BE2C (cell line): ENCODE measurements around the gene MGAT5.

ENCODE experiments used
- DNase-seq: peaks from one replicate; pipeline ENCODE4 v3.0.0-alpha.2; 2020
- H3K27me3 ChIP-seq: fragments of 250-450 bp; sonication (Bioruptor Pico); 2 replicates; pipeline ENCODE4 v1.5.1; 2020; ENCODE audit warnings: mild to moderate bottlenecking
- H3K36me3 ChIP-seq: fragments of 250-450 bp; sonication (Bioruptor Pico); 2 replicates; pipeline ENCODE4 v1.5.1; 2020; ENCODE audit warnings: mild to moderate bottlenecking
- H3K4me1 ChIP-seq: fragments of 250-450 bp; sonication (Bioruptor Pico); 2 replicates; pipeline ENCODE4 v1.5.1; 2020
- H3K4me3 ChIP-seq: 2 replicates; pipeline ENCODE4 v1.5.1; 2011; ENCODE audit warnings: low read depth, low read length
- H3K9me3 ChIP-seq: fragments of 250-450 bp; sonication (Bioruptor Pico); 2 replicates; pipeline ENCODE4 v1.5.1; 2020
- CTCF ChIP-seq: IDR thresholded peaks from 2 replicates; pipeline ENCODE4 v1.5.1; 2012; ENCODE audit warnings: mild to moderate bottlenecking, low read depth, low read length

MGAT5 gene

DNA sequence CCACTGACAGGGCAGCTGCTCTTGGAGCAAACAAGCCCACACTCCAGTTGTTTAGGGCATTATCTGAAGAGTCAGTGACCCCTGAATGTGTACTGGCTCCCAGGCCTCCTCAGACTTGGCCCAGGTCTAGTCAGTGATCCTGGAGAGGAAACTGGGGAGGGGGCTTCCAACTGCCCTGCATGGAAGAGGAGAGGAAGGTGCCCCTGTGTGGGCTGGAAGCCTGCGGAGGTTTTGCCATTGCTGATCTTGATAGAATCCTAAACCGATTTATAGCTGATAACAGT, 197.4 kb downstream of the MGAT5 start:
- no peak for TF ChIP-seq CTCF
- no peaks in the 10 kb centered on the region for H3K36me3 ChIP-seq
- no peak overlapping the region for H3K4me3 ChIP-seq
- no peaks in the 10 kb centered on the region for H3K4me1 ChIP-seq
- no peak for DNase-seq
- no peaks in the 10 kb centered on the region for H3K9me3 ChIP-seq
- H3K27me3 ChIP-seq: no peaks in the 10 kb centered on the region

GRCh38 chr2:134452042-134452733, 198.3 kb downstream of the MGAT5 start:
- TF ChIP-seq CTCF: no peak
- no peaks in the 10 kb centered on the region for H3K9me3 ChIP-seq
- H3K36me3 ChIP-seq: no peaks in the 10 kb centered on the region

GRCh38 chr2:134453476-134453875, 199.6 kb downstream of the MGAT5 start:
- no peaks in the 10 kb centered on the region for H3K9me3 ChIP-seq
- H3K4me1 ChIP-seq: no peaks in the 10 kb centered on the region
- H3K4me3 ChIP-seq: no peak overlapping the region
- TF ChIP-seq CTCF: no peak
- no peaks in the 10 kb centered on the region for H3K27me3 ChIP-seq
- no peaks in the 10 kb centered on the region for H3K36me3 ChIP-seq
- DNase-seq: no peak

More at GRCh38 chr2:134452042-134452733, 198.3 kb downstream of the MGAT5 start:
- Histone ChIP-seq H3K27me3 (no peaks in the 10 kb centered on the region), H3K4me1 (no peaks in the 10 kb centered on the region), H3K4me3 (no peak overlapping the region)
- DNase-seq: no peak

DNA sequence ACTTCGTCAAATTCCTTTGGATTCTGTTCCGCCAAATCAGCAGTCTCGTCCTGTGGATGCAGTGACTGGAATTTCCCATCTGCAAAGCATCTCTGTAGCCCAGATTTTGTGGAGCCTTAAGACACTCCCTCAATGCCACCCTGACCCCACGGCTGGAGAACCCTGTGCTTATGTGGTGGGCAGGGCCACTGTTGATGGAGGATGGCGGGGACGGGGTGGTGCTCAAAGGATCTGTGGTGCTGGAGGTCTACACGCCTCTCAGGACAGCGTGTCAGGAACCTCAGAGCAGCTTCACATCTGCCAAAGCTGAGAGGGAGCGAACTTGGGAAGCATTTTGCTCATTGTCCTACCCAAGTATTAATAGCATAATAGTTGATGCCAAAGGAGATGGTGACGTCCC, 200.1 kb downstream of the MGAT5 start:
- TF ChIP-seq CTCF: no peak
- Histone ChIP-seq H3K36me3 (no peaks in the 10 kb centered on the region), H3K4me1 (no peaks in the 10 kb centered on the region), H3K9me3 (no peaks in the 10 kb centered on the region), H3K4me3 (no peak overlapping the region), H3K27me3 (no peaks in the 10 kb centered on the region)
- no peak for DNase-seq

DNA sequence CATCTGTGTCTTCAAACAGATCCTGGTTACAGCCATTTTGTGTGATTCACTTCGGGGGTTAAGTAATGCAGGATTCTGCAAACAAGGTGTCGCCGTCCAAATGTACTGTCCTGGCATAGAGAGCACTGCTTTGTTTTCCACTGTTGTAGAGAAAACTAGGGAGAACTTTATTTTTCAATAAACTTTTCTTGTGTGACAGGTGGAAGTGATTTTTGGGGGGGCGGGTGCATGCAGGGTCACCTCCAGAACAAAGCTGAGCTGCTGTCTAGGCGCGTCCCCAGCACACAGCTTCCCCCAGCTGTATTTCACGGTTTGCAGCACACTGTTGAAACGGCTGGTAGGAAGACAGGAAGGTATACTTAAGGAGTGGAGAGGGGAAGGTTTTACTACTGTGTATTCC, 200.6 kb downstream of the MGAT5 start:
- Histone ChIP-seq H3K4me1 (no peaks in the 10 kb centered on the region), H3K4me3 (no peak overlapping the region), H3K36me3 (no peaks in the 10 kb centered on the region), H3K9me3 (no peaks in the 10 kb centered on the region), H3K27me3 (no peaks in the 10 kb centered on the region)
- TF ChIP-seq CTCF: no peak
- DNase-seq: no peak

DNA sequence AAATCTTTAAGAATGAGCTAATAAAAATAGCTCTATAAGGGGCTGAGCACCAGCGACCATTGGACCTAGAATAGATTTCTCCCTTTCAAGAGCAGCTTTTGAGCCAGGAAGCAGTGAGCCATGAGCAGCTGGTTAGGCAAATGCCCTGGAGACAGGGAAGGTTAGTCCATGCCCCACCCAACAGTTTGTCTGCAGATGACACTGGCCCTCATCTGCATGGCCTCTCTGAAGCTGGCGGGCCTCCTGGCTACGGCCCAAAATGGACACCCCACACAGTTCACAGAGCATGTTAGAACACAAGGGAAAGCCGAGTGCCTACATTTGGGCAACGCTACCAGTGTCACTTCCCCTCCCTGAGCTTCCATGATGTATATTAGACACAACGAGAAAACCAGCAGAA, 201.1 kb downstream of the MGAT5 start:
- no peaks in the 10 kb centered on the region for H3K27me3 ChIP-seq
- H3K9me3 ChIP-seq: no peaks in the 10 kb centered on the region
- no peaks in the 10 kb centered on the region for H3K4me1 ChIP-seq
- H3K4me3 ChIP-seq: no peak overlapping the region
- H3K36me3 ChIP-seq: no peaks in the 10 kb centered on the region
- no peak for DNase-seq
- no peak for TF ChIP-seq CTCF
